HCT116 (cell line): ENCODE results near the gene MYBPHL. TPM values are rescaled to one million over a fixed set of nuclear protein-coding genes. Genes with fewer than 3 reads are reported as not detected.

Experiments used
- ATAC-seq: fragments of 200-7000 bp; cut with Tn5 transposase; 2 replicates; pipeline ENCODE4 v1.9.1; 2020; ENCODE audit warnings: mild to moderate bottlenecking, moderate library complexity
- BruUV-seq: library from RNA; stranded (reverse); fragments of 400-500 nt; replicated peaks from 2 replicates; lab custom pipeline; 2021; lab: Mats Ljungman, UMichigan
- CTCF ChIA-PET: fragments of 300-600 bp; sonication (Branson Sonifier 250); formaldehyde crosslinking; loops from one replicate; lab custom pipeline; 2021; ENCODE audit warnings: antibody characterized with exemption; lab: Charles Lee
- POLR2A ChIA-PET: fragments of 300-600, 350-600 bp; sonication (Branson Sonifier 250); formaldehyde crosslinking; loops from one replicate; lab custom pipeline; 2021; ENCODE audit warnings: antibody characterized with exemption; lab: Charles Lee
- RAD21 ChIA-PET, 2 experiments: fragments of 300-600 bp; sonication (Branson Sonifier 250); formaldehyde crosslinking; loops; one replicate each; lab custom pipeline; 2023; ENCODE audit warnings: low total read pairs in 2 of 2; ENCODE audit not compliant: uncharacterized antibody in 2 of 2, unreplicated experiment in 2 of 2, low non-redundant PET in 1 of 2; lab: Charles Lee
- DNase-seq: peaks from one replicate; pipeline ENCODE4 v3.0.0-alpha.2; 2010; ENCODE audit warnings: low read depth, low spot score
- H2AFZ ChIP-seq: fragments of 200-600 bp; shearing (Covaris generic), sonication (generic); 2 replicates; pipeline ENCODE4 v1.6.1; 2017; ENCODE audit warnings: low read depth, mixed run types, mixed read lengths, antibody characterized with exemption, low read length; ENCODE audit not compliant: poor library complexity, severe bottlenecking
- H3K27ac ChIP-seq: 2 replicates; pipeline ENCODE4 v1.5.1; 2012; ENCODE audit warnings: low read depth, low read length
- H3K27me3 ChIP-seq: fragments of 200-600 bp; sonication (generic); 2 replicates; pipeline ENCODE4 v1.6.1; 2016; ENCODE audit warnings: mixed run types, low read length, mixed read lengths; ENCODE audit not compliant: insufficient read depth
- H3K36me3 ChIP-seq, 2 experiments: fragments of 200-500 bp in 1 of 2; fragments of 200-600 bp in 1 of 2; sonication (Bioruptor generic) in 1 of 2; sonication (generic) in 1 of 2; 2 replicates each; pipeline versions ENCODE4 v1.5.1 to v1.6.1; 2014 to 2016; ENCODE audit warnings: low read length in 2 of 2, inconsistent platforms in 1 of 2, mixed read lengths in 1 of 2, mixed run types in 1 of 2; ENCODE audit not compliant: insufficient read depth in 2 of 2, control insufficient read depth in 1 of 2
- H3K4me1 ChIP-seq, 2 experiments: fragments of 200-600 bp in 1 of 2; sonication (generic) in 1 of 2; 2 replicates each; pipeline versions ENCODE4 v1.5.1 to v1.6.1; 2012 to 2017; ENCODE audit warnings: low read length in 2 of 2, inconsistent platforms in 1 of 2, mild to moderate bottlenecking in 1 of 2, mixed read lengths in 1 of 2, mixed run types in 1 of 2, moderate library complexity in 1 of 2; ENCODE audit not compliant: insufficient read depth in 2 of 2, control insufficient read depth in 1 of 2
- H3K4me2 ChIP-seq: fragments of 200-600 bp; sonication (generic); 2 replicates; pipeline ENCODE4 v1.6.1; 2017; ENCODE audit warnings: mixed run types, low read length, mixed read lengths
- H3K4me3 ChIP-seq, 2 experiments: fragments of 200-600 bp in 1 of 2; sonication (generic) in 1 of 2; replicated peaks in 1 of 2; 2 replicates each; pipeline ENCODE4 v1.5.1; 2011 to 2016; ENCODE audit warnings: low read length in 2 of 2, control low read depth in 1 of 2, low read depth in 1 of 2, mild to moderate bottlenecking in 1 of 2, mixed read lengths in 1 of 2, mixed run types in 1 of 2
- H3K79me2 ChIP-seq: fragments of 200-600 bp; sonication (generic); 2 replicates; pipeline ENCODE4 v1.6.1; 2017; ENCODE audit warnings: mild to moderate bottlenecking, mixed run types, low read length, moderate library complexity, mixed read lengths; ENCODE audit not compliant: insufficient read depth
- H3K9ac ChIP-seq: fragments of 200-600 bp; sonication (generic); 2 replicates; pipeline ENCODE4 v1.6.1; 2016; ENCODE audit warnings: low read length, mixed read lengths
- H3K9me2 ChIP-seq: fragments of 200-600 bp; sonication (generic), shearing (Covaris generic); 2 replicates; pipeline ENCODE4 v1.6.1; 2017; ENCODE audit warnings: mixed run types, mild to moderate bottlenecking, moderate library complexity; ENCODE audit not compliant: insufficient read depth
- H3K9me3 ChIP-seq, 2 experiments: fragments of 200-500 bp in 1 of 2; fragments of 200-600 bp in 1 of 2; sonication (Bioruptor generic) in 1 of 2; sonication (generic) in 1 of 2; 2 replicates each; pipeline ENCODE4 v1.6.1; 2014 to 2017; ENCODE audit warnings: low read length in 2 of 2, mixed read lengths in 2 of 2, inconsistent platforms in 1 of 2, low read depth in 1 of 2, mild to moderate bottlenecking in 1 of 2, mixed run types in 1 of 2, moderate library complexity in 1 of 2; ENCODE audit not compliant: control insufficient read depth in 1 of 2, insufficient read depth in 1 of 2
- H4K20me1 ChIP-seq: fragments of 200-600 bp; sonication (generic), shearing (Covaris generic); 2 replicates; pipeline ENCODE4 v1.6.1; 2017; ENCODE audit warnings: mixed run types, mild to moderate bottlenecking, moderate library complexity; ENCODE audit not compliant: insufficient read depth
- ELF1 ChIP-seq: IDR thresholded peaks from 2 replicates; pipeline ENCODE4 v1.6.1; 2012; ENCODE audit warnings: low read depth, borderline replicate concordance
- MAX ChIP-seq: IDR thresholded peaks from 2 replicates; pipeline ENCODE4 v1.6.1; 2012
- POLR2AphosphoS5 ChIP-seq: IDR thresholded peaks from 2 replicates; pipeline ENCODE4 v1.6.1; 2011; ENCODE audit warnings: mild to moderate bottlenecking, low read depth, low read length, moderate library complexity
- SIN3A ChIP-seq: IDR thresholded peaks from 2 replicates; pipeline ENCODE4 v1.6.1; 2012; ENCODE audit warnings: low read depth
- TCF7L2 ChIP-seq: IDR thresholded peaks from 2 replicates; pipeline ENCODE4 v1.7.0; 2011; ENCODE audit warnings: borderline replicate concordance, inconsistent platforms; ENCODE audit not compliant: insufficient read depth, insufficient read length; ENCODE audit errors: extremely low read depth
- YY1 ChIP-seq: IDR thresholded peaks from 2 replicates; pipeline ENCODE4 v1.6.1; 2011; ENCODE audit warnings: low read length, low read depth, moderate library complexity, mild to moderate bottlenecking; ENCODE audit not compliant: insufficient replicate concordance; ENCODE audit errors: extremely low read depth
- ZFX ChIP-seq: fragments of 450-650 bp; IDR thresholded peaks from 2 replicates; pipeline ENCODE4 v1.6.1; 2017
- intact Hi-C: fragments of 100-400 bp; cut with micrococcal nuclease; formaldehyde crosslinking; loops from 2 replicates; pipeline ENCODE4 v1.10.0; 2022
- total RNA-seq: library from RNA; stranded (reverse); gene quantifications from one replicate; pipeline ENCODE4 v1.2.1, GENCODE V29; 2021; ENCODE audit not compliant: unreplicated experiment

MYBPHL gene
- total RNA-seq, 1 experiment from 2014 or later = 1.0 TPM

GRCh38 chr1:109293026-109293425 is 13.8 kb downstream of the MYBPHL start:
- Histone ChIP-seq H4K20me1 (no peaks in the 10 kb centered on the region), H3K4me2 (no peak overlapping the region), H3K4me1 (peaks cover 0 to 5% of the 10 kb centered on the region in 2 experiments; a peak in 1 of 4 replicates), H3K36me3 (no peaks in the 10 kb centered on the region), H3K9ac (no peak overlapping the region), H3K4me3 (no peak overlapping the region), H3K79me2 (no peaks in the 10 kb centered on the region), H3K9me2 (no peaks in the 10 kb centered on the region), H3K27me3 (peaks cover 4% of the 10 kb centered on the region; the same call in 1 of the 2 replicates), H3K9me3 (no peaks in the 10 kb centered on the region), H2AFZ (no peak overlapping the region), H3K27ac (no peak overlapping the region)
- BruUV-seq = no TSS peak
- ChIA-PET CTCF (interaction anchor here (1.0 kb wide), 1 partner anchor 14 kb away, joined by 3 read pairs; the partner anchor contains the start of gene MYBPHL), RAD21 (no interaction called here), POLR2A (no interaction called here)
- intact Hi-C loops = no loop called here
- DNase-seq = no peak
- no peak for ATAC-seq
- TF ChIP-seq MAX (no peak), ZFX (no peak)

- no peaks in the 10 kb centered on the region for H3K79me2 ChIP-seq
- CTCF ChIA-PET = interaction anchor here (1.0 kb wide), 1 partner anchor 15 kb away, joined by 3 read pairs; the partner anchor contains the start of gene MYBPHL
- ATAC-seq (no peak), DNase-seq (no peak)
- H3K4me3 ChIP-seq = no peak overlapping the region
- no peaks in the 10 kb centered on the region for H4K20me1 ChIP-seq
- RAD21 ChIA-PET = no interaction called here
- peaks cover 0 to 5% of the 10 kb centered on the region in 2 experiments; a peak in 1 of 4 replicates for H3K4me1 ChIP-seq
- no peak overlapping the region for H3K9ac ChIP-seq
- H3K36me3 ChIP-seq = no peaks in the 10 kb centered on the region
- BruUV-seq = no TSS peak
- no peak overlapping the region for H2AFZ ChIP-seq
- TF ChIP-seq TCF7L2 (no peak), YY1 (no peak), POLR2AphosphoS5 (no peak), ELF1 (no peak), ZFX (no peak), SIN3A (no peak)
- intact Hi-C loops = no loop called here
- H3K9me3 ChIP-seq = no peaks in the 10 kb centered on the region
- H3K4me2 ChIP-seq = no peak overlapping the region
- POLR2A ChIA-PET = no interaction called here
- peaks cover 4% of the 10 kb centered on the region; the same call in 1 of the 2 replicates for H3K27me3 ChIP-seq
- no peak overlapping the region for H3K27ac ChIP-seq
- no peaks in the 10 kb centered on the region for H3K9me2 ChIP-seq
These were observed 14.4 kb downstream of the MYBPHL start for GRCh38 chr1:109292364-109292763.
